GM12878 (cell line): ENCODE results near the gene PLXNC1.

Source experiments
- CTCF ChIP-seq, 3 experiments: IDR thresholded peaks in 2 of 3; conservative IDR thresholded peaks in 1 of 3; 2 replicates each; pipeline ENCODE4 v1.5.1; 2011; ENCODE audit warnings: low read depth in 3 of 3, low read length in 3 of 3, mild to moderate bottlenecking in 3 of 3, control low read depth in 2 of 3, moderate library complexity in 2 of 3, inconsistent platforms in 1 of 3, mixed read lengths in 1 of 3; ENCODE audit not compliant: control insufficient read depth in 2 of 3, insufficient read depth in 1 of 3; ENCODE audit errors: extremely low read depth in 1 of 3
- EZH2 ChIP-seq: IDR thresholded peaks from 2 replicates; pipeline ENCODE4 v1.6.1; 2012; ENCODE audit warnings: low read depth, mild to moderate bottlenecking, control low read depth, inconsistent platforms, low read length, borderline replicate concordance; ENCODE audit not compliant: control insufficient read depth

- TF ChIP-seq EZH2 (no peak), CTCF (IDR thresholded peaks at IDR 0.05 in 2 of 3, conservative IDR thresholded peaks at IDR 0.05 in 1 of 3; ENCODE audit: control insufficient read depth in 2 of 3, extremely low read depth in 1 of 3, insufficient read depth in 1 of 3, low read depth in 3 of 3, low read length in 3 of 3) (peak in 1 of 3 experiments; percentile 45; a peak in 2 of 6 replicates)
These were observed 3.2 kb downstream of the PLXNC1 start for GRCh38 chr12:94151582-94151981.
